HG02623 (cell line): Measurements from ENCODE around the gene CLTB.
"Not testable (repeated sequence)": the region's sequence is repeated elsewhere in the genome, so short reads cannot be mapped to it uniquely, and the experiment has no call there.

Source experiments
- ATAC-seq: cut with Tn5 transposase; IDR thresholded peaks from one replicate; pipeline ENCODE4 v1.9.1; 2021; ENCODE audit warnings: moderate library complexity; ENCODE audit not compliant: unreplicated experiment

Gene CLTB

DNA sequence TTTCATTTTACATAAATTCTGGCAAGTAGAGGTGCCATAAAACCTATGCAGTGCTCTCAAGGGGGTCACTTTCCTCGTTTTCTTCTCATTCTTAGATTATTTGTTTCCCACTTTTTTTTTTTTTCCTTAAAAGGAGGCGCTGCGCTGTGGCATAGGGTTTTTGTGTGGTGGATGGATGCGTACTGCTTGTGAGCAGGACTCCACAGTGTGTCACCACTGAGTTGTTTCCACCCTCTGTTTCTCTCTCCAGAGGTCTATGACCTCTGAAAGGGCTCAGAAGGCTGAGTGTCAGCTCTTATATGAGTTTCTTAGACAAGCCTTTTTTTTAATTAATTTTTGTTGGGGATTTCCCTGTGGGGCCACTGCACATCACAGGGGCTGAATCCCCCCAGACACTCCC is 13.6 kb upstream of the CLTB start:
- no peak for ATAC-seq

GRCh38 chr5:176427971-176428370 is 11.6 kb upstream of the CLTB start:
- no peak for ATAC-seq

- no peak for ATAC-seq
Observed at GRCh38 chr5:176426876-176427275, 10.5 kb upstream of the CLTB start.

- ATAC-seq = no peak
Observed at GRCh38 chr5:176425791-176426190, 9.5 kb upstream of the CLTB start.

DNA sequence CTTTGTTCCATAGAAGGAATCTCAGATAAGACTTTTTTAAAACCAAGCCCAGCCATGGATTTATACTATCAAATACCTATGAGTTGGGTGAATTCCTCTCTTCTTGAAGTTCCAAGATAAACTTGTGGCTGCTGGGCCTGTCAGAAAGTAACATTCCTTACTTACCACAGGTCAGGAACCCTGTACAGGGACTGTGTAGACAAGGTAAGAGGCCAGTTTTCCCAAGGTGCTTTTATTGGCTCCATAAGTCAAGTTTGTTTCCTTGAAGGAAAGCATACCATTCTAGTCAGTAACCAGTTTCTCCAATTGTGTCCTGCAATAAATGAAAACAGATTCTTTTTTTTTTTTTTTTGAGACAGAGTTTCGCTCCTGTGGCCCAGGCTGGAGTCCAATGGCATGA is 8.8 kb upstream of the CLTB start:
- ATAC-seq = no peak

GRCh38 chr5:176424181-176424580 is 7.8 kb upstream of the CLTB start:
- no peak for ATAC-seq

- ATAC-seq = no peak
Observed at GRCh38 chr5:176420972-176421544, 4.7 kb upstream of the CLTB start.

- ATAC-seq = no peak
Observed at GRCh38 chr5:176420086-176420485, 3.7 kb upstream of the CLTB start.

GRCh38 chr5:176418251-176418650 is 1.9 kb upstream of the CLTB start:
- ATAC-seq = no peak

DNA sequence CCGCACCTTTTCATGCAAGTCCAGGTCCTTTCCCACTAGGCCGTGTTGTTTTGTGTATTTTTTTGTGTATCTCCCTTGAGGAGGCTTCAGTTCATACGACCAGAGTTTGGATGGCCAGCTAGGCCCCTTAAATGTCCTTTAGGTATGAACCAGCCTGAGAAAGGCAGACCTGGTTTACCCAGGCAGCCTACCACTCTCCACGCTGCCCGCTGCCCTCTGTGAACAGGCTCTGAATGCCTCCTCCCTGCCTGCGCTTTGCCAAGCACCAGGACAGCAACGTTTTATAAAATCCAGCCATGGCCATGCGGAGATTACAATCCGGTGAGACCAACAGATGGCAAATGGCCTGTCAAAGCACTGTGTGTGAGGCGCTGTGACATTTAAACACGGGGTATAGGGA is 626 bp upstream of the CLTB start:
- no peak for ATAC-seq

DNA sequence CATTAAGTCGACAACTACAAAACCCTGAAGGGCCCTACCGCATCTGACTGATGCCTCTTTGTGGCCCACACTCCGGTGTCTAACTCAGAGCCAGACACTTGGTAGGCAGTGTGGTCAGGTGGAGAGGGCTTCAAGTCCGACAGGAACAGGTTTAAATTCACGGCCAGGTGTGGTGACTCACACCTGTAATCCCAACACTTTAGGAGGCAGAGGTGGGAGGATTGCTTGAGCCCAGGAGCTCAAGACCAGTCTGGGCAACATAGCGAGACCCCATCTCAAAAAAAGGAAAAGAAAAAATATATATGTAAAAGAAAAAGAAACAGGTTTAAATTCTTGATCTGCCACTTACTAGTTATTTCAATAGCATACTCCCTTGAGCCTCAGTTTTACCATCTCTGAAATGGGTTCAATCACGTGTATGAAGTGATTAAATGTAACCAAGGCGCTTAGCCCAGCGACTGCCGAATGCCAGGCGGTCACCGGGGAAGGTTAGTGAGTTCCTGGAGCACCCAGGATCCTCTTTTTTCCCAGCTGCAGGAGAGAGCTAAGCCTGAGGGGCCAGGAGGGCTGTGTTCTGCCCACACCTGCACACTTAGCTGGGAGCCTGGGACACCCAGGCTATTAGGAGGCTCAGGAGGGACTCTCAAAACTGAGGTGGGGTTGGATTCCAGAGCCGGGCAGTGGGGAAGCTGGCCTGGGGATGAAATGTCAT is 943 bp downstream of the CLTB start:
- ATAC-seq = no peak

DNA sequence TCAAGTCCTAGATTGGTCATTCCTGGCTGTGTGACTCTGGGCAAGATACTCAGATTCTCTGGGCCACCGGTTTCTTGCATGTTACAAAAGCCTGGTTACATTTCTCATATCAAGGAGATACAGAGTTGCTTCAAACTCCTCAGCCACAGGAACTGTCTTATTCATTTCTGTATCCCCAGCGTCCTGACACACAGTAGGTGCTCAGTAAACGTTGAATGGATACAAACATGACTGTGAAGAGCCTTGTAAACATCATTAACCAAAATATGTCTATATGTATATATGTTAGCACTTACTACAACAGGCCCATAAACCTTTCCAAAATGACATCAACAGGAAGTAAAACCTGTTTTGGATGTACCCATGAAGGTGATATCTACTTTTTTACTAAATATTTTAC is 1.6 kb downstream of the CLTB start:
- ATAC-seq = no peak

- no peak for ATAC-seq
Observed at GRCh38 chr5:176413709-176414191, 2.6 kb downstream of the CLTB start.

DNA sequence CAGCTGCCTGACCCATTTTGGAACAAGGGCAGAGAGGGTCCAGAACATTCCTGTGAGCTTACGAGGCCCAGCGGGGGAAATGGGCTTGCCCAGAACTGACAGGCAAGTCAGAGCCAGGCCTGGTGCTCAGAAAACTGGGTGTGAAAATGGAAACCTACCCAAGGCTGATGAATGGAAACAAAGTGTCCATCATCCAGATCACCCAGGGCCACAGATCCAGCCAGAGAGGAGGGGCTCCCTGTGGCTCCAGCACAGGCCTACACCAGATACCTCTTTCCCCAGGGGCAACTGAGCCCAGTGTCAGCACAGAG is 3.1 kb downstream of the CLTB start:
- no peak for ATAC-seq

DNA sequence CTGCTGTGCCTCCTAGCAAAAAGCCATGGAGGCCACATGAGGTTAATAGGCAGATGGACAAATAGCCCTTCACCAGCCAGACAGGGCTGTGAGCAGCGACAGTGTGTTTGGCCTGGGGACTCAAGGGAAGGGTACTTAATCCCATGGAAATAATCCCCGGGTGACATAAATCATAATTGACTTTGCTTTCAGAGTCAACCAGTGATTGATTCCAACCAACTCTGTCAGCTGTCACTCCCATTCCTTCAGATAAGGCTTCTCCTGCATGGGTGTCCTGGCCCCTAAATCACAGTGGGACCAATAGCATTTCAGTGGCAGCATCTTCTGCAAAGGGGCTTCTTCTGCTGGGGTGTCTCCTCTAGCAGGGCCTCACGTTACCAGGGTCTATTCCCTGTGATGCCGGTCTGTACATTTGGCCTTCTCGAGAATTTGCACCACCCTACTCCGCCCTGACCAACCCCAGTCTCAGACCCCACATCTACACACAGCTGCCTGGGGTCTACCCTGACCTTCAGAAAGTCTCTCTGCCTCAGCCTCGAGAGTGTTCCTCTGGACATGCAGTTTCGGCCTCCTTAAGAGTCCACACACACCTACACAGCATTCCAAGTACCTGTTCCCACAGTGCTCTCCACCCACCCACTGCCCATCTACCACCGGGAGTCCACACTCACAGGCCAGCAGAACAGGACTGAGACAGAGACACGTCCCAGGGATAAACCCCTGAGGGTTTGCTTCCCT is 3.7 kb downstream of the CLTB start:
- no peak for ATAC-seq

DNA sequence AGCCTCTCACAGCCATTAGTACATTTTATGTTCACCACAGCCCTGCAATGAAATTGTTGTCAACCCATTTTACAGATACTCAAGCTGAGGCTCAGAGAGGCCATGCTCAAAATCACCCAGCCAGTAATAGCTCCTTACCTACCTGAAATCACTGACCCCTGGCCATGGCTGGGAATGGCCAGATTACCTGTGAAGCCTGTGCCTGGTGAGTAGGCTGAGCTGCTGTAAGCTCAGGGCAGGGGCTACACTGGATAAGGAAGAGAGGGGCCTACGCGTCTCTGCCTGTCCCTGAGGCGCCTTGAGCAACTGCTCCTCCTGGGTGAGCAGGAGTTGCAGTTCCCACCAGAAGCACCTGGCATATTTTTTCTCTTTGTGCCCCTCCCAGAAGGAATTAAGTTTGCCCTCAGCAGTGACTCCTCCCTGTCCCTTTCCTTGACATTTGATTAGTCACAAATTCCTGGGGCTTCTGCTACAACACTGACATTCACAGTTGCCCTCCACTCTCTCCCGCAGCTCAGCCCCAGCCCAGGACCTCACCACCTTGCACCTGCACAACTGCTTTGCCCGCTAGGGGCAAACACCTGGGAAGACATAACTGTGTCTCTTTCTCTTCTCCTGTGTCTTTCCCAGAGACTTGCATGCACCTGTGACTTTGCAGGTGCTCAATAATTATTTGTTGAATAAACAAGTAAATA is 5.7 kb downstream of the CLTB start:
- no peak for ATAC-seq

- ATAC-seq = no peak
Observed at GRCh38 chr5:176409765-176410164, 6.6 kb downstream of the CLTB start.

- ATAC-seq = no peak
Observed at GRCh38 chr5:176408590-176408989, 7.7 kb downstream of the CLTB start.

GRCh38 chr5:176408252-176408573 is 8.1 kb downstream of the CLTB start:
- not testable (repeated sequence) for ATAC-seq

DNA sequence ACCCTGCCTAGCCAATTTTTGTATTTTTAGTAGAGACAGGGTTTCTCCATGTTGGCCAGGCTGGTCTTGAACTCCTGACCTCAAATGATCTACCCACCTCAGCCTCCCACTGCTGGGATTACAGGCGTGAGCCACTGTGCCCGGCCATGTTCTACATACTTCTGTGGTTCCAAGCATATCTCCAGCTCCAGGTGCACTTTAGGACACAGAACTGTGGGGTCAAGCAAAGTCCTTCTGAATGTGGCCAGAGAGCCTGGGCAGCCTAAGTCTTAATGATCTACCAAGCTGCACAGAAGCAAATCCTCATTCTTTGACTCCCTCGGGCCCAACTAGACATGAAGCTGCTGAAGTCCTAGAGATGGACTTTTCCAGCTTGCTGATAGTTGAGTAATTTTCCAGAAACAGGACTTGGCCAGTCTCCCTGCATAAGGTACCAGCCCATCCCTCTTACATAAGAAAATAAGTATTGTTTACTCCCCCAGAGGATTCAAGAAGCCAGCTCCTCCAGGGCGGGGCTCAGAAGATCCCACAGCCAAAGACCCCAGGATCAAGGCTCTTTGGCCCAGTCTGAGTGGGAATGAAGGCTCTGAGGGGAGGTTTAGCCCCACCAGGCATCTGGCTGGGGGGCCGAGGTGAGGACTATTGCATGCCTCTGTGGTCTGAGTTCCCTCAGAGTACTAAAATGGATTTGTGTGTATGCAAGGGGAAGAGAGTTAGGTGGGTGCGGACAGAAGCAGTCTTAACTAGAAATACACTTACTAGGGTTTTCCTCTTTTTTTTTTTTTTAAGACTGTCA is 8.7 kb downstream of the CLTB start:
- no peak for ATAC-seq

- ATAC-seq = no peak
Observed at GRCh38 chr5:176406436-176407052, 9.8 kb downstream of the CLTB start.
